Measurements from ENCODE around the gene RAB44. TPM values are rescaled to one million over a fixed set of nuclear protein-coding genes. Genes with fewer than 3 reads are reported as not detected.

Gene RAB44
- total RNA-seq, 2 experiments from 2014 or later: 0.07 TPM; not detected in 1

GRCh38 chr6:36757206-36757605 lies 59.6 kb downstream of the RAB44 start:
- intact Hi-C loops (cut with micrococcal nuclease): loop anchor here (5.0 kb wide), 1 partner anchor 75 kb away; no protein-coding TSS in a partner anchor
- no peak overlapping the region for H3K4me3 Mint-ChIP-seq
- no peaks in the 10 kb centered on the region for H3K9me3 Mint-ChIP-seq
- DNase-seq: peak; percentile 47
- no peak for ATAC-seq
- no peak for TF ChIP-seq CTCF (IDR thresholded peaks at IDR 0.05)
- H3K27ac Mint-ChIP-seq: peak overlapping the region; percentile 62
- H3K27me3 Mint-ChIP-seq: no peaks in the 10 kb centered on the region
- POLR2A ChIA-PET: interaction anchor here (1.0 kb wide), 2 partner anchors 10 to 77 kb away, joined by 3 read pairs; no protein-coding TSS in a partner anchor
- peaks cover 55% of the 10 kb centered on the region for H3K4me1 Mint-ChIP-seq (ENCODE audit: low read depth)
- no peaks in the 10 kb centered on the region for H3K36me3 Mint-ChIP-seq (ENCODE audit: low read depth)
- CTCF ChIA-PET: interaction anchor here (2.7 to 18.9 kb wide), 5 partner anchors 14 to 133 kb away, joined by 22 to 477 read pairs (median 75); partner anchors contain the start of gene CDKN1A

- no peak for TF ChIP-seq CTCF (IDR thresholded peaks at IDR 0.05)
- ATAC-seq: no peak
- no peak for DNase-seq
- Mint-ChIP-seq H3K4me3 (no peak overlapping the region), H3K27me3 (no peaks in the 10 kb centered on the region), H3K9me3 (no peaks in the 10 kb centered on the region), H3K36me3 (ENCODE audit: low read depth) (no peaks in the 10 kb centered on the region), H3K27ac (peak overlapping the region; percentile 62), H3K4me1 (ENCODE audit: low read depth) (peaks cover 47% of the 10 kb centered on the region)
- POLR2A ChIA-PET: interaction anchor here (0.6 to 1.4 kb wide), 2 partner anchors 93 to 143 kb away, joined by 3 to 4 read pairs; no protein-coding TSS in a partner anchor
- CTCF ChIA-PET: interaction anchor here (0.8 to 18.9 kb wide), 25 partner anchors 9 to 281 kb away, joined by 3 to 477 read pairs (median 10); partner anchors contain the start of genes CDKN1A and PPIL1
- intact Hi-C loops (cut with micrococcal nuclease): loop anchor here (2.0 to 5.0 kb wide), 2 partner anchors 76 to 135 kb away; no protein-coding TSS in a partner anchor
These were observed 60.4 kb downstream of the RAB44 start for GRCh38 chr6:36757943-36758508.

- DNase-seq: peak; percentile 11
These were observed 61.0 kb downstream of the RAB44 start for GRCh38 chr6:36758516-36759147.

GRCh38 chr6:36759148-36759759 lies 61.6 kb downstream of the RAB44 start:
- H3K9me3 Mint-ChIP-seq: no peaks in the 10 kb centered on the region
- peak; percentile 92 for TF ChIP-seq CTCF (IDR thresholded peaks at IDR 0.05)
- peak; percentile 82 for DNase-seq
- H3K36me3 Mint-ChIP-seq (ENCODE audit: low read depth): no peaks in the 10 kb centered on the region
- no peak overlapping the region for H3K27ac Mint-ChIP-seq
- ChIA-PET CTCF (interaction anchor here (0.6 to 18.9 kb wide), 55 partner anchors 10 to 449 kb away, joined by 3 to 477 read pairs (median 5); partner anchors contain the start of genes CDKN1A, PPIL1 and RAB44), POLR2A (interaction anchor here (0.8 to 1.4 kb wide), 5 partner anchors 10 to 160 kb away, joined by 3 to 4 read pairs (median 3); no protein-coding TSS in a partner anchor)
- intact Hi-C loops (cut with micrococcal nuclease): loop anchor here (1.0 to 5.0 kb wide), 3 partner anchors 77 to 144 kb away; no protein-coding TSS in a partner anchor
- peak; percentile 45 for ATAC-seq
- no peak overlapping the region for H3K4me3 Mint-ChIP-seq
- H3K4me1 Mint-ChIP-seq (ENCODE audit: low read depth): peaks cover 38% of the 10 kb centered on the region
- no peaks in the 10 kb centered on the region for H3K27me3 Mint-ChIP-seq

More at GRCh38 chr6:36758516-36759147, 61.0 kb downstream of the RAB44 start:
- no peak overlapping the region for H3K4me3 Mint-ChIP-seq
- CTCF ChIA-PET: interaction anchor here (0.8 to 18.9 kb wide), 44 partner anchors 10 to 450 kb away, joined by 3 to 477 read pairs (median 5); partner anchors contain the start of genes CDKN1A and PPIL1
- no peaks in the 10 kb centered on the region for H3K36me3 Mint-ChIP-seq (ENCODE audit: low read depth)
- POLR2A ChIA-PET: interaction anchor here (0.6 to 1.4 kb wide), 5 partner anchors 10 to 159 kb away, joined by 3 to 4 read pairs (median 3); no protein-coding TSS in a partner anchor
- ATAC-seq: no peak
- no peaks in the 10 kb centered on the region for H3K27me3 Mint-ChIP-seq
- H3K9me3 Mint-ChIP-seq: no peaks in the 10 kb centered on the region
- H3K27ac Mint-ChIP-seq: no peak overlapping the region
- no peak for TF ChIP-seq CTCF (IDR thresholded peaks at IDR 0.05)
- peaks cover 43% of the 10 kb centered on the region for H3K4me1 Mint-ChIP-seq (ENCODE audit: low read depth)
- intact Hi-C loops (cut with micrococcal nuclease): loop anchor here (1.0 to 5.0 kb wide), 3 partner anchors 76 to 143 kb away; no protein-coding TSS in a partner anchor

Data from activated CD8-positive, alpha-beta T cell treated with anti-CD3 and anti-CD28 coated beads for 36 hours (primary cell).